ENCODE measurements around the gene TMEM107. TPM values are rescaled to one million over a fixed set of nuclear protein-coding genes. Genes with fewer than 3 reads are reported as not detected.

TMEM107 gene
- total RNA-seq, 1 donor: 8.3 TPM

DNA sequence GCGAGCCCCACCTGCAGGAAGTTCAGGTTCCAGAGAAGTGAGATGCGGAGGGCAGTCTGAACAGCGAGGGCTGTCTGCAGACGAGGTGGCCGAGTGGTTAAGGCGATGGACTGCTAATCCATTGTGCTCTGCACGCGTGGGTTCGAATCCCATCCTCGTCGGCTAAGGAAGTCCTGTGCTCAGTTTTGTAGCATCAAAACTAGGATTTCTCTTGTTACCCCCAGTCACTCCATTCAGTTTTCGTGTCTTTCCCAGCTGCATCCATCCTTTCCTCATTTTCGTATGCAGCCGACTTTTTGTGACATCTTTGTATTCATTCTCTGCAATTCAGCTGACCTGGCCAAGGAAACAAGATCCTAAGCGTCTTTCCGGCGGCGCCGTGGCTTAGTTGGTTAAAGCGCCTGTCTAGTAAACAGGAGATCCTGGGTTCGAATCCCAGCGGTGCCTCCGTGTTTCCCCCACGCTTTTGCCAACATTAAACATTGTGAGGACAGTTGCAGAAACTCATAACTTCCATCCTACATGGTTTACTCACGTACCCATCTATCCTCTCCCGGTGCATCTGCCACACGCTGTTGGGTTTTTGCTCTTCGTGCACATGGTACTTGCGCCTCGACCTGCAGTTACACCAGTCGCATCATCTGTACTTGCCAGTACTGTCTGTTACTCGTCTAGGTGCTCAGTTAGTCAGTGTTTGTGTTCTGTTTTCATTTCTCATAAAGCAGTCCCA is 10.8 kb upstream of the TMEM107 start:
- peak; percentile 93 for DNase-seq (ENCODE audit: insufficient read length, low spot score, missing footprints)
- peak overlapping the region; percentile 90 for H3K4me2 ChIP-seq (ENCODE audit: insufficient read depth, low read length)

GRCh38 chr17:8186446-8186786 is 10.2 kb upstream of the TMEM107 start:
- Histone ChIP-seq H4K20me1 (ENCODE audit: insufficient read depth, low read length) (peaks cover 17% of the 10 kb centered on the region), H3K4me2 (ENCODE audit: insufficient read depth, low read length) (peak overlapping the region; percentile 90), H3K36me3 (ENCODE audit: insufficient read depth, low read length) (no peaks in the 10 kb centered on the region), H3K4me3 (ENCODE audit: insufficient read depth, low read length) (peak overlapping the region; percentile 90), H3K79me2 (ENCODE audit: insufficient read depth, low read length) (peaks cover 17% of the 10 kb centered on the region), H3K4me1 (ENCODE audit: insufficient read depth, low read length) (peaks cover 30% of the 10 kb centered on the region), H2AFZ (ENCODE audit: low read length) (peak overlapping the region; percentile 94), H3K27me3 (ENCODE audit: insufficient read depth, low read length) (peaks cover 4% of the 10 kb centered on the region), H3K9me3 (ENCODE audit: low read depth, low read length) (no peaks in the 10 kb centered on the region), H3K27ac (ENCODE audit: low read depth, low read length) (peak overlapping the region; percentile 76)
- peak; percentile 35 for TF ChIP-seq CTCF (IDR thresholded peaks at IDR 0.05; ENCODE audit: extremely low read depth, low read depth, low read length)
- no peak for DNase-seq (ENCODE audit: insufficient read length, low spot score, missing footprints)

More for the DNA sequence above, 10.8 kb upstream of the TMEM107 start:
- peaks cover 33% of the 10 kb centered on the region for H3K4me1 ChIP-seq (ENCODE audit: insufficient read depth, low read length)
- H3K4me3 ChIP-seq (ENCODE audit: insufficient read depth, low read length): peak overlapping the region; percentile 90
- peak overlapping the region; percentile 76 for H3K27ac ChIP-seq (ENCODE audit: low read depth, low read length)
- H4K20me1 ChIP-seq (ENCODE audit: insufficient read depth, low read length): peaks cover 17% of the 10 kb centered on the region
- H3K36me3 ChIP-seq (ENCODE audit: insufficient read depth, low read length): no peaks in the 10 kb centered on the region
- H3K9me3 ChIP-seq (ENCODE audit: low read depth, low read length): no peaks in the 10 kb centered on the region
- H3K27me3 ChIP-seq (ENCODE audit: insufficient read depth, low read length): peaks cover 4% of the 10 kb centered on the region
- peaks cover 17% of the 10 kb centered on the region for H3K79me2 ChIP-seq (ENCODE audit: insufficient read depth, low read length)
- no peak for TF ChIP-seq CTCF (IDR thresholded peaks at IDR 0.05; ENCODE audit: extremely low read depth, low read depth, low read length)
- H2AFZ ChIP-seq (ENCODE audit: low read length): peak overlapping the region; percentile 94

DNA sequence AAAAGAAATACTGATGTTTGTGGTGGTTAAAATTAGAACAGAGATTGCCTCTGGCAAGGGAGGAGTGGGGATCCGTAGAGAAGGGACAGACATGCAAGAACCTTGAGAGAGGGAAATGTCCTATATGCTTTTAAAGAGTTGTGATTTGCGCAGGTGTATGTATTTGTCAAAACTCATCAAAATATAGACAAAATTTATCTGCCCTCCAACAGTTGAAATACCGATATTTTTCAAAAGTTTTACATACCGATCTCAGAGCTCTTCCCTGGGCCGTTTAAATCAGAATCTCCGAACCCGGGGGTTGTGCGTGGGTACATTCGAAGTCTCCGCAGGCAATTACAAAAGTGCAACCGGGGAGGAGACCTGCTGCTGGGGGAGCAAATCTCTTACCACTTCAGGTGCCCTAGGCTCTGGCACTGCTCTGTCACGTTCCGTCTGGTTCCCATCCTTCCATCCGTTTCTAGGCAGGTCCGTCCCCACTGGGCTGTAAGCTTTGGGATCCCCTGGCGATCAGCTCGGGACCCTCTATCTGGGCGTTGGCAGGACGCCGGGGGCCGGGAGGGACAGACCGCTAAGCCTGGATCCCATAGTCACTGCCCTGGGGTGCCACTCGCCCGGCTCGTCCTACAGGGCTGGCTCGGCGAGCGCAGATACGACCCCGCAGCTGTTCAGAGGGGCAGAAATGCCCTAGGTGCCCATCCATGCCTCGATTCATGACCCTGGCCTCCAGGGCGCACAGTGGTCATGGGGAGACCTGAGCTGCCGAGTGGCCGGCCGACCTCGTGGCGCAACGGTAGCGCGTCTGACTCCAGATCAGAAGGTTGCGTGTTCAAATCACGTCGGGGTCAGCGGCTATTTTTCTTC is 9.6 kb upstream of the TMEM107 start:
- Histone ChIP-seq H3K9me3 (ENCODE audit: low read depth, low read length) (no peaks in the 10 kb centered on the region), H3K27ac (ENCODE audit: low read depth, low read length) (peak overlapping the region; percentile 76), H3K4me2 (ENCODE audit: insufficient read depth, low read length) (peak overlapping the region; percentile 90), H4K20me1 (ENCODE audit: insufficient read depth, low read length) (peaks cover 17% of the 10 kb centered on the region), H3K36me3 (ENCODE audit: insufficient read depth, low read length) (no peaks in the 10 kb centered on the region), H3K79me2 (ENCODE audit: insufficient read depth, low read length) (peaks cover 17% of the 10 kb centered on the region), H3K4me3 (ENCODE audit: insufficient read depth, low read length) (peak overlapping the region; percentile 90), H3K27me3 (ENCODE audit: insufficient read depth, low read length) (peaks cover 4% of the 10 kb centered on the region), H2AFZ (ENCODE audit: low read length) (peak overlapping the region; percentile 96), H3K4me1 (ENCODE audit: insufficient read depth, low read length) (peaks cover 30% of the 10 kb centered on the region)
- DNase-seq (ENCODE audit: insufficient read length, low spot score, missing footprints): peak; percentile 90
- TF ChIP-seq CTCF (IDR thresholded peaks at IDR 0.05; ENCODE audit: extremely low read depth, low read depth, low read length): no peak

All from osteoblast (primary cell).